ENCODE measurements around the gene RPL14. TPM values are rescaled to one million over a fixed set of nuclear protein-coding genes. Genes with fewer than 3 reads are reported as not detected.

Gene RPL14
- total RNA-seq, 2 experiments from 2014 or later: 3,410 to 3,594 TPM

DNA sequence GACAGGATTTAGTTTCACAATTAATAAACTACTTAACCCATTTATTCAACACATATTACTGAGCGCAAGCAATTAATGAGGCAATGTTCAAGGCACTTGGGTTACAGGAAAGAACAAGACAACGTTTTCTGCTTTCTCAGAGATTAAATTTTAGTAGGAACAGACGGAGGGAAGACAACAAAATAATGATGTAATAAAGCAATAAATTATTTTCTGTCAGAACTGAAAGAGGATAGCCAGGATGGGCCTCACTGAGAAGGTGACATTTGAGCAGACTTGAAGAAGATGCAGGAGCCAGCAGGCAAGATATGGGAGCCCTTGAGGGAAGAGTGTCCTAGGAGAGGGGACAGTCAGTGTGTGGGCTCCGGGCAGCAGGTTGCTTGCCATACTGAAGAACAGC, 11.3 kb upstream of the RPL14 start:
- DNase-seq (no peak), ATAC-seq (no peak)
- Mint-ChIP-seq H3K4me1 (ENCODE audit: low read depth) (no peaks in the 10 kb centered on the region), H3K27ac (no peak overlapping the region), H3K4me3 (no peak overlapping the region), H3K36me3 (ENCODE audit: low read depth) (no peaks in the 10 kb centered on the region), H3K9me3 (no peaks in the 10 kb centered on the region), H3K27me3 (no peaks in the 10 kb centered on the region)
- TF ChIP-seq CTCF (IDR thresholded peaks at IDR 0.05): no peak
- CTCF ChIA-PET: no interaction called here
- POLR2A ChIA-PET: interaction anchor here (1.3 kb wide), 1 partner anchor 11 kb away, joined by 4 read pairs; the partner anchor contains the start of gene RPL14
- intact Hi-C loops (cut with micrococcal nuclease): no loop called here

- Mint-ChIP-seq H3K4me1 (ENCODE audit: low read depth) (peaks cover 27% of the 10 kb centered on the region), H3K36me3 (ENCODE audit: low read depth) (peaks cover 2% of the 10 kb centered on the region), H3K9me3 (no peaks in the 10 kb centered on the region), H3K4me3 (no peak overlapping the region), H3K27ac (no peak overlapping the region), H3K27me3 (no peaks in the 10 kb centered on the region)
- DNase-seq: no peak
- intact Hi-C loops (cut with micrococcal nuclease): loop anchor here (5.0 kb wide), 1 partner anchor 113 kb away; no protein-coding TSS in a partner anchor
- ChIA-PET POLR2A (no interaction called here), CTCF (no interaction called here)
- no peak for ATAC-seq
- no peak for TF ChIP-seq CTCF (IDR thresholded peaks at IDR 0.05)
These were observed 6.7 kb upstream of the RPL14 start for GRCh38 chr3:40450438-40450837.

GRCh38 chr3:40451551-40451950, 5.6 kb upstream of the RPL14 start:
- Mint-ChIP-seq H3K27ac (no peak overlapping the region), H3K4me1 (ENCODE audit: low read depth) (peaks cover 33% of the 10 kb centered on the region), H3K27me3 (no peaks in the 10 kb centered on the region), H3K36me3 (ENCODE audit: low read depth) (peaks cover 2% of the 10 kb centered on the region), H3K4me3 (peak overlapping the region; percentile 94), H3K9me3 (no peaks in the 10 kb centered on the region)
- ChIA-PET POLR2A (interaction anchor here (0.7 to 3.6 kb wide), 5 partner anchors 8 to 102 kb away, joined by 3 to 38 read pairs (median 4); no protein-coding TSS in a partner anchor), CTCF (interaction anchor here (3.0 kb wide), 1 partner anchor 123 kb away, joined by 13 read pairs; no protein-coding TSS in a partner anchor)
- intact Hi-C loops (cut with micrococcal nuclease): loop anchor here (5.0 kb wide), 1 partner anchor 114 kb away; no protein-coding TSS in a partner anchor
- DNase-seq (no peak), ATAC-seq (no peak)
- TF ChIP-seq CTCF (IDR thresholded peaks at IDR 0.05): no peak

GRCh38 chr3:40452057-40452456, 5.1 kb upstream of the RPL14 start:
- ChIA-PET CTCF (interaction anchor here (3.0 kb wide), 1 partner anchor 123 kb away, joined by 13 read pairs; no protein-coding TSS in a partner anchor), POLR2A (interaction anchor here (0.7 to 3.6 kb wide), 9 partner anchors 8 to 1045 kb away, joined by 3 to 38 read pairs (median 4); partner anchors contain the start of genes CTNNB1, RPSA, ZNF619 and ZNF621)
- peaks cover 33% of the 10 kb centered on the region for H3K4me1 Mint-ChIP-seq (ENCODE audit: low read depth)
- peaks cover 5% of the 10 kb centered on the region for H3K36me3 Mint-ChIP-seq (ENCODE audit: low read depth)
- peak overlapping the region; percentile 93 for H3K27ac Mint-ChIP-seq
- H3K27me3 Mint-ChIP-seq: no peaks in the 10 kb centered on the region
- ATAC-seq: no peak
- H3K9me3 Mint-ChIP-seq: no peaks in the 10 kb centered on the region
- no peak for DNase-seq
- TF ChIP-seq CTCF (IDR thresholded peaks at IDR 0.05): no peak
- peak overlapping the region; percentile 94 for H3K4me3 Mint-ChIP-seq
- intact Hi-C loops (cut with micrococcal nuclease): loop anchor here (5.0 kb wide), 1 partner anchor 115 kb away; no protein-coding TSS in a partner anchor

DNA sequence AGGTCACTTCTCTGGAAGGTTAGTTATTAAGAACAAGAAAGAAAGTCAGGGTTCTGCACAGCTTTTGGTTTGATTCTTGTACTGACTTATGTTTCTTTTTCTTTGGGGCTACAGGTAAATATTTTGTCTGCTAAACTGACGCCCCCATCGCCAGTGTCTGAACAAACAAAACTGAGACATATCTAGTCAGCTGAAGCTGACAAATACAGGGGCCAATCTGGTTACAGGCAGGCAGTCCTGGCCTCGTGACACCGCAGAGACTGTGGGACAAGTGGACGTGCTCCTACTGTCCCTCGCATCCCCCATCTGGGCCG, 4.6 kb upstream of the RPL14 start:
- Mint-ChIP-seq H3K4me1 (ENCODE audit: low read depth) (peaks cover 33% of the 10 kb centered on the region), H3K27me3 (no peaks in the 10 kb centered on the region), H3K4me3 (peak overlapping the region; percentile 94), H3K27ac (peak overlapping the region; percentile 93), H3K9me3 (no peaks in the 10 kb centered on the region), H3K36me3 (ENCODE audit: low read depth) (peaks cover 8% of the 10 kb centered on the region)
- ATAC-seq (no peak), DNase-seq (no peak)
- CTCF ChIA-PET: interaction anchor here (1.6 to 3.0 kb wide), 3 partner anchors 53 to 143 kb away, joined by 5 to 13 read pairs (median 5); partner anchors contain the start of gene ZNF620
- intact Hi-C loops (cut with micrococcal nuclease): loop anchor here (5.0 kb wide), 1 partner anchor 115 kb away; no protein-coding TSS in a partner anchor
- TF ChIP-seq CTCF (IDR thresholded peaks at IDR 0.05): no peak
- POLR2A ChIA-PET: interaction anchor here (0.5 to 3.6 kb wide), 9 partner anchors 7 to 1046 kb away, joined by 3 to 38 read pairs (median 4); partner anchors contain the start of genes CTNNB1, RPSA, ZNF619 and ZNF621
